HepG2 (cell line): ENCODE results near the gene ADCYAP1R1. TPM values are rescaled to one million over a fixed set of nuclear protein-coding genes. Genes with fewer than 3 reads are reported as not detected.

Source experiments
- ATAC-seq: fragments of 200-7000 bp; cut with Tn5 transposase; 3 replicates; pipeline ENCODE4 v1.9.1; 2020; ENCODE audit warnings: mild to moderate bottlenecking, moderate library complexity
- BruUV-seq: library from RNA; stranded (reverse); fragments of 400-500 nt; replicated peaks from 2 replicates; lab custom pipeline; 2021; lab: Mats Ljungman, UMichigan
- CTCF ChIA-PET: fragments of 300-600 bp; formaldehyde crosslinking; extraction: SDS; loops from one replicate; lab custom pipeline; 2021; ENCODE audit warnings: low total read pairs, inconsistent platforms, low intra/inter-chr PET ratio; lab: Yijun Ruan, JAX
- POLR2A ChIA-PET: fragments of 350-600 bp; sonication (Branson Sonifier 250); formaldehyde crosslinking; loops from one replicate; lab custom pipeline; 2020; ENCODE audit warnings: antibody characterized with exemption, inconsistent platforms; lab: Yijun Ruan, JAX
- DNase-seq: peaks from one replicate; pipeline ENCODE4 v3.0.0-alpha.2; 2015; ENCODE audit warnings: low spot score
- FAIRE-seq: peaks from 3 replicates; lab custom pipeline; 2011; peaks lifted over from hg19 to GRCh38; lab: Jason Lieb, UNC
- H2AFZ ChIP-seq: one replicate; pipeline ENCODE4 v1.6.1; 2011; ENCODE audit warnings: low read length, inconsistent platforms
- H3K27ac ChIP-seq: fragments of 300-600 bp; 3 replicates; pipeline ENCODE4 v1.8.0; 2011; ENCODE audit warnings: mixed run types, mild to moderate bottlenecking, mixed read lengths, low read length, inconsistent platforms; ENCODE audit not compliant: insufficient read depth; ENCODE audit errors: extremely low read length
- H3K27me3 ChIP-seq, 2 experiments: fragments of 200-600 bp in 1 of 2; 2 replicates in 1 of 2; 3 replicates in 1 of 2; pipeline versions ENCODE4 v1.6.0 to v1.8.0; 2011; ENCODE audit warnings: low read length in 2 of 2, mild to moderate bottlenecking in 2 of 2, moderate library complexity in 2 of 2, inconsistent platforms in 1 of 2; ENCODE audit not compliant: insufficient read depth in 2 of 2, control insufficient read depth in 1 of 2
- H3K36me3 ChIP-seq, 2 experiments: fragments of 200-600 bp in 1 of 2; replicated peaks in 1 of 2; 2 replicates in 1 of 2; 3 replicates in 1 of 2; pipeline versions ENCODE4 v1.5.1 to v1.8.0; 2011; ENCODE audit warnings: low read length in 2 of 2, inconsistent platforms in 1 of 2; ENCODE audit not compliant: insufficient read depth in 2 of 2, control insufficient read depth in 1 of 2
- H3K4me1 ChIP-seq: 2 replicates; pipeline ENCODE4 v1.5.1; 2012; ENCODE audit warnings: low read length, inconsistent platforms; ENCODE audit not compliant: insufficient read depth
- H3K4me2 ChIP-seq: 2 replicates; pipeline ENCODE4 v1.6.0; 2011; ENCODE audit warnings: low read depth, low read length, inconsistent platforms
- H3K4me3 ChIP-seq, 3 experiments: fragments of 200-600 bp in 1 of 3; sonication (generic), shearing (Covaris generic) in 1 of 3; replicated peaks in 1 of 3; 2 replicates each; pipeline ENCODE4 v1.5.1; 2011 to 2016; ENCODE audit warnings: low read length in 3 of 3, inconsistent platforms in 2 of 3, low read depth in 2 of 3, mild to moderate bottlenecking in 2 of 3, control low read depth in 1 of 3, mixed read lengths in 1 of 3; ENCODE audit not compliant: insufficient read depth in 1 of 3
- H3K79me2 ChIP-seq: one replicate; pipeline ENCODE4 v1.6.1; 2011; ENCODE audit warnings: low read length, inconsistent platforms; ENCODE audit not compliant: insufficient read depth
- H3K9ac ChIP-seq: 2 replicates; pipeline ENCODE4 v1.6.0; 2011; ENCODE audit warnings: mild to moderate bottlenecking, low read depth, low read length, inconsistent platforms; ENCODE audit not compliant: insufficient read depth
- H3K9me3 ChIP-seq: 2 replicates; pipeline ENCODE4 v1.5.1; 2012; ENCODE audit warnings: mild to moderate bottlenecking, low read length
- H4K20me1 ChIP-seq: 2 replicates; pipeline ENCODE4 v1.6.0; 2011; ENCODE audit warnings: inconsistent platforms, mild to moderate bottlenecking, low read length, moderate library complexity; ENCODE audit not compliant: insufficient read depth
- MXI1 ChIP-seq: IDR thresholded peaks from 3 replicates; pipeline ENCODE4 v1.6.1; 2012; ENCODE audit warnings: low read depth, low read length, inconsistent platforms, borderline replicate concordance
- ZNF549 ChIP-seq: sonication (generic); formaldehyde crosslinking; IDR thresholded peaks from 2 replicates; pipeline ENCODE4 v1.5.0; 2020; ENCODE audit warnings: missing genetic modification reagents
- ZNF616 ChIP-seq: sonication (generic); formaldehyde crosslinking; IDR thresholded peaks from 2 replicates; pipeline ENCODE4 v1.5.0; 2020; ENCODE audit warnings: low read depth, mild to moderate bottlenecking, missing genetic modification reagents
- WGBS: methylation state at CpG from one replicate; pipeline ENCODE4 v1.1.6; 2017; ENCODE audit warnings: low lambda C conversion rate; 5-methylcytosine and 5-hydroxymethylcytosine counted together
- in situ Hi-C: cut with HindIII; loops from 2 replicates; pipeline ENCODE4 v1.10.0; 2017; ENCODE audit warnings: low pct_unique_long_range_greater_than_20kb; ENCODE audit not compliant: extremely low pct_ligation_motif_present
- intact Hi-C: fragments of 100-400 bp; cut with micrococcal nuclease; formaldehyde crosslinking; loops from one replicate; pipeline ENCODE4 v1.10.0; 2022; ENCODE audit not compliant: unreplicated experiment
- polyA plus RNA-seq, 8 experiments: library from polyadenylated mRNA; depleted of rRNA in 3 of 8; stranded (reverse) in 7 of 8; unstranded in 1 of 8; fragments of >200 nt; fragmentation: Illumina TruSeq in 4 of 8; extraction: Trizol in 4 of 8; gene quantifications; 2 replicates each; pipeline versions ENCODE4 v1.2.1 to v1.2.3, GENCODE V29; 2011 to 2016; ENCODE audit warnings: low read depth in 4 of 8, missing spikeins in 1 of 8, mixed read lengths in 1 of 8; ENCODE audit not compliant: insufficient read depth in 1 of 8
- total RNA-seq, 5 experiments: library from RNA; depleted of rRNA; stranded (reverse); fragments of >200 nt; fragmentation: Illumina TruSeq; extraction: Trizol; gene quantifications; 2 replicates each; pipeline ENCODE4 v1.2.3, GENCODE V29; 2016; ENCODE audit warnings: low read depth in 1 of 5
- TF ChIP-seq, protein P1 (sequence below): sonication (generic); formaldehyde crosslinking; conservative IDR thresholded peaks from 2 replicates; pipeline ENCODE4 v1.4.0; 2020; ENCODE audit warnings: missing genetic modification reagents
- TF ChIP-seq, protein P2 (sequence below): sonication (generic); formaldehyde crosslinking; IDR thresholded peaks from 2 replicates; pipeline ENCODE4 v1.4.0; 2020; ENCODE audit warnings: missing genetic modification reagents, mild to moderate bottlenecking, borderline replicate concordance
- TF ChIP-seq, protein P3 (sequence below): IDR thresholded peaks from 2 replicates; pipeline ENCODE4 v1.6.1; 2016; ENCODE audit warnings: missing genetic modification reagents, missing compliant biosample characterization

Gene ADCYAP1R1
- total and polyA plus RNA-seq, 2 of the 13 experiments (the other 11 are each of a cell fraction or from before 2014, with no cell fraction given), result not detected

DNA sequence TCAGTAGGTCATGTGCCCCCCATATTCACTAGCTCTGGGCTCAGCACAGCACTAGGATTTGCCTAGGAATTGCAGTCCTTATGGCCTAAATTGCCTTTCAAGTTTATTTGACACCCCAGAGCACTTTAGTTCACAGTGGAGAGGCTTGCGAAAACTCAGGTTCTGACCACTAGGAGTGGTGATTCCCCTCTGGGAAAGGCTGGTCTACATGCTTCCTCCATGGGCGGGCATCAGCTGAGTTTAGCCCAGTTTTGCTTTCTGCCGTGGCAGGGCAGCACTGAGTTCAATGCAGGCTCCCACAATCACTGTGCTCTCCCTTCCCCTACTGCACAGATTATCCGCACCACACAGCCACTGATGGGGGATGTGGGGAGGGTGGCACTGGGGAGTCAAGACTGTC is 94.4 kb downstream of the ADCYAP1R1 start:
- ChIA-PET CTCF (no interaction called here), POLR2A (no interaction called here)
- H4K20me1 ChIP-seq, result no peaks in the 10 kb centered on the region
- intact Hi-C loops (no loop called here), in situ Hi-C loops (no loop called here)
- H3K27me3 ChIP-seq, result no peaks in the 10 kb centered on the region
- FAIRE-seq (no peak), ATAC-seq (no peak), DNase-seq (no peak)
- TF ChIP-seq, protein P1, sequence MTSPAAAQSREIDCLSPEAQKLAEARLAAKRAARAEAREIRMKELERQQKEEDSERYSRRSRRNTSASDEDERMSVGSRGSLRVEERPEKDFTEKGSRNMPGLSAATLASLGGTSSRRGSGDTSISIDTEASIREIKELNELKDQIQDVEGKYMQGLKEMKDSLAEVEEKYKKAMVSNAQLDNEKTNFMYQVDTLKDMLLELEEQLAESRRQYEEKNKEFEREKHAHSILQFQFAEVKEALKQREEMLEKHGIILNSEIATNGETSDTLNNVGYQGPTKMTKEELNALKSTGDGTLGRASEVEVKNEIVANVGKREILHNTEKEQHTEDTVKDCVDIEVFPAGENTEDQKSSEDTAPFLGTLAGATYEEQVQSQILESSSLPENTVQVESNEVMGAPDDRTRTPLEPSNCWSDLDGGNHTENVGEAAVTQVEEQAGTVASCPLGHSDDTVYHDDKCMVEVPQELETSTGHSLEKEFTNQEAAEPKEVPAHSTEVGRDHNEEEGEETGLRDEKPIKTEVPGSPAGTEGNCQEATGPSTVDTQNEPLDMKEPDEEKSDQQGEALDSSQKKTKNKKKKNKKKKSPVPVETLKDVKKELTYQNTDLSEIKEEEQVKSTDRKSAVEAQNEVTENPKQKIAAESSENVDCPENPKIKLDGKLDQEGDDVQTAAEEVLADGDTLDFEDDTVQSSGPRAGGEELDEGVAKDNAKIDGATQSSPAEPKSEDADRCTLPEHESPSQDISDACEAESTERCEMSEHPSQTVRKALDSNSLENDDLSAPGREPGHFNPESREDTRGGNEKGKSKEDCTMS (CRISPR knock-in tag), result no peak
- TF ChIP-seq, protein P2, sequence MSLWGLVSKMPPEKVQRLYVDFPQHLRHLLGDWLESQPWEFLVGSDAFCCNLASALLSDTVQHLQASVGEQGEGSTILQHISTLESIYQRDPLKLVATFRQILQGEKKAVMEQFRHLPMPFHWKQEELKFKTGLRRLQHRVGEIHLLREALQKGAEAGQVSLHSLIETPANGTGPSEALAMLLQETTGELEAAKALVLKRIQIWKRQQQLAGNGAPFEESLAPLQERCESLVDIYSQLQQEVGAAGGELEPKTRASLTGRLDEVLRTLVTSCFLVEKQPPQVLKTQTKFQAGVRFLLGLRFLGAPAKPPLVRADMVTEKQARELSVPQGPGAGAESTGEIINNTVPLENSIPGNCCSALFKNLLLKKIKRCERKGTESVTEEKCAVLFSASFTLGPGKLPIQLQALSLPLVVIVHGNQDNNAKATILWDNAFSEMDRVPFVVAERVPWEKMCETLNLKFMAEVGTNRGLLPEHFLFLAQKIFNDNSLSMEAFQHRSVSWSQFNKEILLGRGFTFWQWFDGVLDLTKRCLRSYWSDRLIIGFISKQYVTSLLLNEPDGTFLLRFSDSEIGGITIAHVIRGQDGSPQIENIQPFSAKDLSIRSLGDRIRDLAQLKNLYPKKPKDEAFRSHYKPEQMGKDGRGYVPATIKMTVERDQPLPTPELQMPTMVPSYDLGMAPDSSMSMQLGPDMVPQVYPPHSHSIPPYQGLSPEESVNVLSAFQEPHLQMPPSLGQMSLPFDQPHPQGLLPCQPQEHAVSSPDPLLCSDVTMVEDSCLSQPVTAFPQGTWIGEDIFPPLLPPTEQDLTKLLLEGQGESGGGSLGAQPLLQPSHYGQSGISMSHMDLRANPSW (CRISPR knock-in tag), result no peak
- TF ChIP-seq MXI1, result no peak
- TF ChIP-seq, protein P3, sequence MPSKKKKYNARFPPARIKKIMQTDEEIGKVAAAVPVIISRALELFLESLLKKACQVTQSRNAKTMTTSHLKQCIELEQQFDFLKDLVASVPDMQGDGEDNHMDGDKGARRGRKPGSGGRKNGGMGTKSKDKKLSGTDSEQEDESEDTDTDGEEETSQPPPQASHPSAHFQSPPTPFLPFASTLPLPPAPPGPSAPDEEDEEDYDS (CRISPR knock-in tag), result no peak
- no peak for TF ChIP-seq ZNF616 (CRISPR knock-in tag)
- TF ChIP-seq ZNF549, result no peak
- no peak overlapping the region for H3K27ac ChIP-seq
- H3K4me3 ChIP-seq, result no peak overlapping the region
- BruUV-seq, result no TSS peak
- H3K79me2 ChIP-seq, result no peaks in the 10 kb centered on the region
- H3K4me1 ChIP-seq, result no peaks in the 10 kb centered on the region
- no peak overlapping the region for H3K9ac ChIP-seq
- no peak overlapping the region for H3K4me2 ChIP-seq
- no peaks in the 10 kb centered on the region for H3K9me3 ChIP-seq
- H2AFZ ChIP-seq, result no peak overlapping the region
- WGBS, result 38% methylated on average over 4 of the region's 4 CpGs
- no peaks in the 10 kb centered on the region for H3K36me3 ChIP-seq
